Esophagus mucosa (tissue), 1 donor: ENCODE measurements around the gene G3BP2. TPM values are rescaled to one million over a fixed set of nuclear protein-coding genes. Genes with fewer than 3 reads are reported as not detected.
A peak's percentile ranks its signal among the peaks of the same experiment; 100 is the strongest.
"Not testable (repeated sequence)": the region's sequence is repeated elsewhere in the genome, so short reads cannot be mapped to it uniquely, and the experiment has no call there.

Experiments
- ATAC-seq: fragments of 200-7000 bp; cut with Tn5 transposase; one replicate; pipeline ENCODE4 v1.9.1; 2020
- total RNA-seq: library from RNA; stranded (reverse); gene quantifications from one replicate; pipeline ENCODE4 v1.2.4, GENCODE V29; 2023
- donor health status: DM: yes; HTN: yes; CAD: no.

The G3BP2 gene
- total RNA-seq, 1 donor from 2014 or later: 47.2 TPM

DNA sequence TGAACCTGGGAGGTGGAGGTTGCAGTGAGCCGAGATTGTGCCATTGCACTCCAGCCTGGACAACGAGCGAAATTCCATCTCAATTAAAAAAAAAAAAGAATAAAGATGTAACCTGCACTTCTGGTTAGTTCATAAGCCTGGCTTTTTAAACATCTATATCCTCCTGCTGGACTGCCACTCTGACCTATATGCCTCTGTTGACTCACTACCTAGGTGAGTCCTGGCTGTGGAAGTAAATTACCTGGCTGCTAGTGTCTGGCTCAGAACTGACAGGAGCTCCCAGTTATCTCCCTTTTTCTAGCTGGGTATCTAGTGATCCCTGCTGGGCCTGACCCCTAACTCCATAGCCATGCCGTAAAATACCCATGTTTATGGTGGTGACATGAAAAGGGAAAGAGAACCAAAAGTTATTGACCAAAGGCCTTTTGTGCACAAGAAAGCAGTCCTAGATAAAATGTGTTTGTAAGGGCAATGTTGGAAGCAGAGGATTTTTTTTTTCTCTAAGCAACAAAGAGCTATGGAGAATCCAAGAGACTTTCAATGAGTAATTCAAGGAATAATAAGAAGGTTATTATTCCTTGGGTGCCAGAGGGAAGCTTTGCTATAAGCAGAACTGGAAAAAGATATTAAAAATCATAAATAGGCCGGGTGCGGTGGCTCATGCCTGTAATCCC lies 10.4 kb upstream of the G3BP2 start:
- ATAC-seq: peak; percentile 68

DNA sequence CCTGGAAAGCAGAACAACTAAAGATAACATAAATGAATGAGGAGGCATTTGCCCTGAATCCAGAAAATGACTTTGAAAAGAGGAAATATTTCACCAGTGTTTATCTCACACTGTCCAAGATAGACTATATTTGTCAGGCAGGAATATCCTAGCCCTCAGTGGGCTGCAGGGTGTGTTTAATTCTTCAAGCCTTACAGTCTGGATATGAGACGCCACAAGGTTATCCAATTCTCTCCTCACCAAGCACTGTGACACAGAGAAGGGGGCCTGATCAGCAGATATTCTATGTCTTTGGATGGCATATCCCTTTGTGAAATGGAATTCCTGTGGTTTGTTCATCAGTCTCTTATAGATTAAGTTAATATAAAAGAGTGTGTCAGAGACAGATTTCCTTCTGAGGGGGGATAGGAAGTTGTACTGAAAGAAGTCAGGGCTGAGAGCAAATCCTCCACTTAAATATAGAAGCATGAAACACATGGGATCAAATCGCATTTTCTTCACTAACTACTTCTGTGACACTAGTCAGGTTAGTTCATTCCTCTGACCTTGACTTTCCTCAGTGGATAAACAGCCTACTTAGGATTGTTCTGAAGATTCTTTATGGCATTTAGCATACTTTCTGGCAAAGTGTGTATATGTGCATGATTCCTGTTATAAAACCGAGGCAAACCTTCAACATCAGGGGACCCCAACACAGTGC lies 6.8 kb upstream of the G3BP2 start:
- no peak for ATAC-seq

DNA sequence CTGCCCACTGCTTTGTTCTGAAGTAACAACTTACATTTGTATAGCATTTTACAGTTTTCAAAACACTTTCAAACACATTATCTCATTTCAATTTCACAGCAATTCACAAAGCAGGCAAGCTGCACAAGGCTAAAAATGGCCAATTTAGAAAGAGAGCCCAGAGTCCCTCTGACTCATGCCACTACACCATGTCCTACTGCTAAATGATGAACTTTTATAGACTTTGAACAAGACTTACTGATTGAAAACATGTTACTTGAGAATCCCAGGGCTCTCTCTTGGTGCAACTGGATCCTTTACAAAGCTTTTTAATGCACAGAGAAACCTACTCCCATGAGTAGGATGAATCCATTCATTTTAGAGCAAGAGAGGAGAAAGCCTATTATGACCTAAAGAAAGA lies 5.8 kb upstream of the G3BP2 start:
- ATAC-seq: no peak

DNA sequence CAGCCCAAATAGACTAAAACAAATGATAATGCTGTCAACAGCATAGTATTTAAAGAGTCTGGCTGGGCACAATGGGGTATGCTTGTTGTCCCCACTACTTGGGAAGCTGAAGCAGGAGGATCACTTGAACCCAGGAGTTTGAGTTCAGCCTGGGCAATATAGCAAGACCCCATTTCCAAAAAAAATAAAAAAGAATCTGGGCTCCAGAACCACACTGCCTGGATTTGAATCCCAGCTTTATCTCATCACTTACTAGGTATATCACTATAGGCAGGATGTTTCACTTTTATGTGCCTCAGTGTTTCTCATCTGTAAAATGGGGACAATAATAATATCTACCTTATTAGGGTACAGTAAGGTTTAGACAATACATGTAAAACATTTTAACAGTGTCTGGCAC lies 5.3 kb upstream of the G3BP2 start:
- no peak for ATAC-seq

DNA sequence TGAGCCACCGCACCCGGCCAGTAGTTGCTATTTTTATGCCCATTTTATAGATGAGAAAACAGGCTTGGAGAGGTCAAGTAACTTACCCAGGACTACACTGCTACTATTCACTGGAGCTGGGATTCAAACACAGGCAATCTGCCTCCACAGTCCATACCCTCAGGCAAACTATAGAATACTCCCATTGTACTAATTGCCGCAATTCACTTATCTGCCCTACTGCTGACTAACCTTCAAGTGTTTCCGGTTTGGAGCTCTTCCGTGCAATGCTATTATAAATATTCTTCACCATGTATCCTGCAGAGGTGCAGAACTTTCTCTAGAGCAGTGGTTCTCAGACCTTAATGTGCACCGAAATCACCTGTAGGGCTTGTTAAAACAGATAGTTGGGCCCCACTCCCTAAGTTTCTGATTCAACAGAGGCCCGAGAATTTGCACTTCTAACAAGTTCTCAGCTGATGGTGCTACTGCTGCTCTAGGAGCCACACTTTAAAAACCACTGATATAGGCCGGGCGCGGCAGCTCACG lies 1.9 kb upstream of the G3BP2 start:
- no peak for ATAC-seq

DNA sequence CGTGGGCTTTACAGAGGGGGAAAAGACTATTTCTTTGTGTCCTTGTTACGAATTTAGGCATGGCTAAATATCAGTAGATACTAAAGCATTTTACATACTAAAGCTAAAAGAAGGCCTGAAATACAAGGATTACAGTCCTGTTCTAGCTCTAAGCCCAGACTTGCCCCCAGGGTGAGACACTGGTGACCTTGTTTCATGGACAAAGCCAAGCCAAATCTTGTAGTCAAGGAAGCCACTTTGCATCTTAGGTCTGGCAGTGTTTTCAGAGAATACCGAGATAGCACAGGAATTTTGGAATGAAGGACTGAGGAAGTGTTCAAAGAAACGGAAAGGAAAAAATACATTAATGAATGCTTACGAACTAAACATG lies 733 bp upstream of the G3BP2 start:
- no peak for ATAC-seq

DNA sequence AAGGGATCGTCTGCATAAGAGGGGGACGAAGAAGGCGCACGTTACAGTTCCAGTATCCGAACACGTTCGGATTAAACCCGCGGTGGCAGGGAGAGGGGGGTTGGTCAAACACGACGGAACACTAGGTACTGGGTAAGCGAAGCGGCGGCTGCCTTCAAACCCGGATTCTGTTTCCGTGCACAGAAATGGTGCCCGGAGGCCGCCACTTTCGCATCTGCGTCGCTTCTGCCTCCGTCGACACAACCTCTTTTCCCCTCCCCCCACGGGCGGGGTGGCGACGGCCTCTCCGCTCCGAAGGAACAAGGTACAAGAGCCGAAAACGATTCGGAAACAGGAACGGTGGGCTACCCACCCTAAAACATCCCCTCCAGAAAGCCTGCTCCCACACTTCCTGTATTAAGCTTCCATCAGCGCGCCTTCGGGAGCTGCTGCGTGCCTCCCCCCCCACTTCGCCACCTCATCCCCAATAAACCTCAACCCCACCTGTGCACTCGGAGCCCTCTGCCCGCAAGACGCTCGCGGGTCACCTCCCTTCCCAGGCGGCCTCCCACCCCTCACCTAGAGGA lies 667 bp downstream of the G3BP2 start:
- peak; percentile 27 for ATAC-seq

DNA sequence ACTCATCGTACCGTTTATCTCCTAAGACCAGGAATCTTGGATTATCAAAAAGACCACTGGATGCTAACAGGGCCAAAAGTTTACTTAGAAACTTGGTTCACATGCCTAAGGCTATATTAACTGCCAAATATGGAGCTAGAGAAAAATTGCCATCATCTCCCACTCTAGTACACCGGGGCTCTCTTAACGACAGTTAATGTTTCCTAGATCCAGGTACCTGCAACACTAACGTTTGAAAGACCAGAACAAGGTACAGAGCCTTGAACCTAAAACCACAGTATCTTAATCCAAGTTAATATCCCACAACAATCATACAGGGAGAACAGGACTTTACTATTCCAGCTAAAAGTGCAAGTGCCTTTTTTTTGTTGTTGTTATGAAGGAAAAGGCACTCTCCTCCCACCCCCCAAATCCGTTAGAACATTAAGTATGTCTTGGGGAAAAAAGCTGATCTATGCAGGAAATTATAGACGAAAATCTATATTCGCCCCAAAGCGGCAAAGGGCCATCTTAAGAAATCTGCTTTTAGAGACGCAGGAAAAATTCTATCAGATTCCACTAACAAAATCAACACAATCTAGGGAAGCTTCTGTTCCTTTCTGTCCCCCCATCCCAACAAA lies 1.3 kb downstream of the G3BP2 start:
- no peak for ATAC-seq

DNA sequence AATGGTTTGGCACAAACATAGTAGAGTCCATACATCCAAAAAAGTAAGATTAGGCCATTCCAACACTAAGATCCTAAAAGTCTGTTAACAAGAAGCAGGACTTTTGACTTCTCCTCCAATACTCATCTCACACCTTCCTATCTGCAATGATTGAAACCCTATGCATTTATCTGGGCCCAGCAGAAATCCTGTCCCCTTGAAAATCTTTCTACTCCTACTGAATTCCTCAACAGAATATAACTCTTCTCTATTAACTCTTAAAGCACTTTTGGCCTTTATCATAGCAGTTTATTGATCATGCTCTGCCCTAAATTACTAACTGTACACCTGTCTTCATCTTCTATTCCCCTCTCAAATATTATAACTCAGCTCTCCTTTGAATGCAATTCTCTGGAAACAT lies 4.6 kb downstream of the G3BP2 start:
- no peak for ATAC-seq

DNA sequence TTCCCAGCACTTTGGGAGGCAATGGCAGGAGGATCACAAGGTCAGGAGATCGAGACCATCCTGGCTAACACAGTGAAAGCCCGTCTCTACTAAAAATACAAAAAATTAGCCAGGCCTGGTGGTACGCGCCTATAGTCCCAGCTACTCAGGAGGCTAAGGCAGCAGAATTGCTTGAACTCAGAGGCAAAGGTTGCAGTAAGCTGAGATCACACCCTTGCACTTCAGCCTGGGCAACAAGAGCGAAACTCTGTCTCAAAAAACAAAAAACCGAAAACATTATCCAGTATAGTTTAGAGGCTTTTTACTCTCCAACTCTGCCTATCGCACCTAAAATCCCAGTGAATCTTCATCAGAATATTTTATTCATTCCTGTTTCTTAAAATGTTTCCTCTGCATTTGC lies 5.6 kb downstream of the G3BP2 start:
- ATAC-seq: not testable (repeated sequence)

DNA sequence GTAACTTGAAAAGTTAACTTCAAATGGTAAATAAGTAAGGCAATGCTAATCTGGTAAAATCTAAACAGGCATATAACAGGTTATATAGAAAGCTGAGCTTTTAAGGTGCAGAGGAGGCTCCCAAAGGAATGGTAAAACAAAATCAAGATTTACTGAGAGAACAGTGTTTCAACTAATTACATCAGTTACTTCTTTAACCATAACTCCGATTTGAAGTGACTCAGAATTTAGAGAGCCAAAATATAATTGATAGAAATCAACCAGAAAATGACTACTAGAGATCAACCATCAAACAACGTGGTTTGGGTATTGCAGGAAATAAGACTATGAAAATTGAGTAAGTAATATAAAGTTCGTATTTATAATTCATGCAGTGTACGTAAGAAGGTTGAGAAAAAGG lies 6.9 kb downstream of the G3BP2 start:
- ATAC-seq: no peak

DNA sequence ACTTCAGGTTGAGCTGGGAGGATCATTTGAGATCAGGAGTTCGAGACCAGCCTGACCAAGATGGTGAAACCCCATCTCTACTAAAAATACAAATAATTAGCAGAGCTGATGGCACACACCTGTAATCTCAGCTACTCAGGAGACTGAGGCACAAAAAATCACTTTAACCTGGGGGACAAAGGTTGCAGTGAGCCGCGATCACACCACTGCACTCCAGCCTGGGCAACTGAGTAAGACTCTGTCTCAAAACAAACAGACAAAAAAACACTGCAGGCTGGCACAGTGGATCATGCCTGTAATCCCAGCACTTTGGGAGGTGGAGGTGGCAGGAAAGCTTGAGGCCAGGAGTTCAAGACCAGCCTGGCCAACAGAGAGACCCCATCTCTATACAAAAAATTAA lies 8.6 kb downstream of the G3BP2 start:
- not testable (repeated sequence) for ATAC-seq

DNA sequence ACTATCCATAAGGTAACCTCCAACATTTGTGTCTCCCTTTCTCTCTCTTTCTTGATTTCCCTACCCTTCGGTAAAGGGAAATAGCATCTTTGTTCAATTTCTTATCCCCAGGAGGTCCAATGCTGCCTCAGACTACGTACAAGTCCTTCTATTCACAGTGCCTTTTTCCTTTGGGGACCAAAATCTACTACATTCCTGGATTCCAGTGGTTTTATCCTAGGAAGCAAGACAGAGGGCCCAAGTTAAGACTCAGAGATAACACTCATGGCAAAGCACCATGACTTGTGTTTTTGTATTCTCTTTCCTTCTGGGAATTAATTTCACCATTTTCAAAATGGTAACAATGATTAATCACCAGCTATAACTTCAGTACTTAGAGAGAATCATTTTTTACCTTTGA lies 10.6 kb downstream of the G3BP2 start:
- ATAC-seq: no peak

DNA sequence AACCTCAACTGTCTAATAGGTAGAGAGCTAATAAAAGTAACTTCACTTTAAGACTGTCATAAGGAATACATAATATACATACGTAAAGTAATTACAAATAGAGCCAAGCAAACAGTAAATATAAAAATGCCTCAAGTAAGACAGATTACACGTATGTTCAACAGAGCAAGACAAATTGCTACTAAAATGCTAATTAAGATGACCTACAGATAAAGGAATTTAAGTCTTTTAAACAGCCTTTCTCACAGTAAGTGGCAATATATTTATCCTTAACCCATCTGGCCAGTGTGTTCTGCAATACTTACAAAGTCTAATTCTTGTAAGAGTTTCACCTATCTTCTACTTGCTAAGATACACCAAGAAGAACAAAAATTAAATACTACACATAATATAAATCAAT lies 12.7 kb downstream of the G3BP2 start:
- no peak for ATAC-seq

DNA sequence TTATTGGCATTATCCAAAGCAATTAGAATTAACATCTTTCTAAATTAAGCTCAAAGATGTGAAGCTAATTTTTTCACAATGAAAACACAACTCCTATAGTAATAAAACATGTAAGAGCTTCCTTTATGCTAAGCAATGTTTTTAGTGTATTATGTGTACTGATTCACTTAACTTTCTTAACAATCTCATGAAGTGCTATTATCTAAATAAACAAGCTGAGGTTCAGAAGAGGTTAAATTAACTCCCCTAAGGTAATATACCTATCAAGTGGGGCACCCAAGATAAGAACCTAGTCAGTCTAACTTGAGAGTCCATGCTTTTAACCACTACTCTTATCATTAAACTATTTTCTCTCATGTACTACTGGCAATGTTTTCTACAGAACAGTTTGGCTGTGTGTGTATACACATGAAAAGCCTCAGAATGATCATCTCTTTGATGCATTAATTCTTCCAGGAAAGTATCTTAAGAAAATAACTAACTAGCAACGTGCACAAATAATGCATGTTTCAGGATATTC lies 13.6 kb downstream of the G3BP2 start:
- ATAC-seq: no peak

DNA sequence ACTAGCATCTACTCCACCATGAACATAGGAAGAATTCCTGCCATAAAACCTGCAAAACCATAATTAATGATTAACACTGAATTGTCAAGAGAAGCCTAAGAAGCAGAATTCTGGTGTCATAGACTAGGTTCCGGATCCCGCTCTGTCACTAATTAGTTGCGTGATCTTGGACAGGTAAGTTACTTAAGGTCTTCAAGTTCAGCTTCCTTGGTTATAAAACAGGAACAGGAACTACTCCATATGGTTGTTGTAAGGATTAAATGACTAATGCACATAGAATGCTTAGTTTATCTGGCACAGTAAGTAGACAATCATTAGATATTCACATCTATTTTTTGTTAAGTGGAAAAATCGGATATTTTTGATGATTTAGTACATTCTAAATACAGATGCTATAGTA lies 14.3 kb downstream of the G3BP2 start:
- peak; percentile 75 for ATAC-seq

DNA sequence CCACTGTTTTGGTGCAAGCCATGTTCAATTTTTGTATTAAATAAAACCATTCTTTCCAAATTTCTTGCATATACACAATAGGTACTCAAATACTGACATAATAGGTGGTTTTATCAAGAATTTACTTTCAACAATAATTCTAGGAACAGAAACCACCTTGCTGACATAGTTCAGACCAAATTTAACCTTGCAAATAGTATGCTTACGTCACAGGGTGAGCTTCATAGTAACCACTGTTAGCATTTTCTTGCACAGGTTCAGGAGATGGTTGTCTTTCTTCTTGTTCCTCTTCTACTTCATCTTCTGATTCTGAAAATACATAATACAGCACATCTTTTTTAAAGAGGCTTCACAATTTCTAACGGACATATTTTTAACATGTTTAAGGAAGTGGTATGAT lies 17.6 kb downstream of the G3BP2 start:
- ATAC-seq: no peak

DNA sequence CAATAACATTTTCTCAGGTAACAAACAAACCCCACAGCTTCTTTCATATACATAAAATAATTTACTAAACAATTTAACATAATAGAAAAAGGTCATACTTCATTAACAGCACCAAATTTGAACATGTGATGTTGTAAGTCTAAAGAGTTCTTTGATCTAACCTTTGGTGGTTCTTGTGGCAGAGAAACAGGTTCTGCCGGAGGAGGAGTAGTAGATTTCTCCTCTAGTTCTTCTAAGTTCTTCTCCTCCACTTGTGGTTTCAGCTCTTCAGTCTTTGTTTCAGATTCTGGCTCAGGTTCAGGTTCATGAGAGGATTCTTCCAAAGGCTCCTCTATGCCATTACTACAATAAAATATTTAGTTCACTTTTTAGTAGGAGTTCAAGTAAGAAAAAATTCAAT lies 18.3 kb downstream of the G3BP2 start:
- ATAC-seq: no peak

DNA sequence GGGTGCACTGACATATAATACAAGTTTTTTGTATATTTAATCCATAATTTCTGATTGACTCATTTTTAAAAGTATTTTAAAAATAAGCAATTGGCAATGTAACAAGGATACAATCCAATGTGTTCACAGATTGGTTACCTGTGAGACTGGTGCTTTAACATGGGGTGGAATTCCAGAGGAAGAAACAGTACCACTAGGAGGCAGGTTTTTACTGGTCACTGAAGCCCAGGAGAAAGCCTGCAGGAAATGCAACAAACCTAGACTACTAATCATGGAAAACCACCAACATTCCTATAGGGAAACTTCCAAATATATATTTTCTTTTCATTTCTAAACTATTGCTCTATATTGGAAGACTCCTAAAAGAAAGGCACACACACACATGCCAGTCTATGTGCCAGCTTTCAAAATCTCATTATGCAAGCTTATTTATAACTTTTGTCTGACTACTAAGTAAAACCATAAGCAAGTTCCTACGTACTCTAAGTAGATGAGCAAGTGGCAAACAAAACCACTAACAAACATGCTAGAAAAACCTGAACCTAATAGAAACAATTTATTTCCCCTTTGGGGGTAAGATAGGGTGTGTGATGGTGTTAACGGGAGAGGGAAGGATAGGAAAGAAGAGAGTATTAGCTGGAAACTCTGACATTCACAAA lies 19.2 kb downstream of the G3BP2 start:
- ATAC-seq: peak; percentile 52

DNA sequence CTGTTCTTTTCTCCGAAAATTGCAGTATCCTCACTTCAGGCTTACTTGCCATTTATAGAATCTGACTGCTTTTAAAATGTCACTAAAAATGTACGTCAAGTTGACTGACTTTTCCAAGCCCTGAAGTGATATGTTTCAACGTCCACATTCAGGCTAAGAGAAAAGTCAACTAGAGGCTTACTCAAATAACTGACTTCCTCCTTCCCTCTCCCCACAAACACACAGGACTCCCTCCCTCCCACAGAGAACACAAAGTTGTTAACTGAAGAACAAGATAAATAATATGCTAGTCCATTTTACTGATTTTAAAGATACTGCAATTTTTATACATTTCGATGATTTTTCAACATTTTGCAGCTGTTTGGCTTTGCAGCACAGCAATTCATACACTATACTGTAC lies 29.1 kb downstream of the G3BP2 start:
- no peak for ATAC-seq

DNA sequence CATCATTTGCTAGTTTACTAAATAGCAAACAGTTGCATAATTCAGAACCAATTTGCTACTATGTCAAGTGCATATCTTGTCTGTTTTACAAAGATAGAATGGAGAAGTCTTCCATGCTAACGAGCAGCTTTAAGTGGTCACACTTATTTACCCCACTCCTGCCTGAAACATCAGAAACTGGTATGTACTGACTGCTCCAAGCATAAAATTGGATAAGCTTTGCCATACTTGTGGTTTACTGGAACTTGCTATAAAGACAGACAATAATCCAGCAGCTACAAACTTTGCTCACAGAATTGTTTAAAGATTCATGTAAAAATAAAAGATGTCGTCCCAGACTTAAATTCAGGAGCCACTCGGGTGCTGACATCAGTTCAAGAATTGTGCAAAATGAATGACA lies 29.6 kb downstream of the G3BP2 start:
- no peak for ATAC-seq

DNA sequence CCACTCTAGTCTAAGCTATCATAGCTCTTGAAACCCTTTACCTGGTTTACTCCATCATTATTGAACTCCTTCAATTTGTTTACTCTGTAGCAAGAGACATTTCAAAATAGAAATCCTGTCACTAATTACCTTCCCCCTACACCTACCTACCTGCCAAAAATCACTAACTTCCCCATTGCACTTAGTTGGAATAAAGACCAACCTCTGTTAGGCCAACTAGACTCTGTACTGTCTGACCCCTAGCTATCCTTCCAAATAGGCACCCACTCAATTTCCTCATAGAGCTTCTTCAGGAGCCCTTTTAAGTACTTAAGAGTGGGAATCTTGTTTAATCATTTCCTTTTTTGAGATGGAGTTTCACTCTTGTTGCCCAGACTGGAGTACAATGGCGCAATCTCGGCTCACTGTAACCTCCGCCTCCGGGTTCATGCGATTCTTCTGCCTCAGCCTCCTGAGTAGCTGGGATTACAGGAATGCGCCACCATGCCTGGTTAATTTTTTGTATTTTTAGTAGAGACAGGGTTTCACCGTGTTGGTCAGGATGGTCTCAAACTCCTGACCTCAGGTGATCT lies 34.0 kb downstream of the G3BP2 start:
- no peak for ATAC-seq

DNA sequence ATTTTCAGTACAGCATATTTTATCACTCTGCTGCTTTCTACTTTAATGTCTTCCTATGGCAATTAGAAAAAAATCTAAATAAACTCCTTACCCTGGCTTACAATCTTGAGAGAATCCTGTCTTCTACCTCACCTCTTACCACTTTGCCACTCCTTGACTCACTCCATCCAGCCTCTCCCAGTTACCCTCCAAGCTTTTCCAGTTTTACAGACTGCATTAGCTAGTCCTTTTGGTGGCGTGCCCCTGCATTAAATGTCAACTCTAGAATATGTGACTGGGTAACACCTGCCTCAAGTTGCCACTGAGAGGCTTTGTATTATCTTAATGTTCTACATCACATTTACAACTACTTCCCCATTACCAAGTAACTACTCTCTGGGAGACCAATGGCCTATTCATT lies 35.4 kb downstream of the G3BP2 start:
- peak; percentile 85 for ATAC-seq
